Measurements from ENCODE around the gene OR10T2. TPM values are rescaled to one million over a fixed set of nuclear protein-coding genes. Genes with fewer than 3 reads are reported as not detected.
"Not testable (repeated sequence)": the region's sequence is repeated elsewhere in the genome, so short reads cannot be mapped to it uniquely, and the experiment has no call there.

OR10T2 gene
- polyA plus RNA-seq: not detected

GRCh38 chr1:158398818-158399514 lies at the start of gene OR10T2:
TSS of gene OR10T2 (minus strand) at chr1:158399466. CDS start at chr1:158399466, 0 bp downstream.
- no peak within 1 kb of the TSS for H3K4me3 ChIP-seq (ENCODE audit: low read depth in 1 of 2, low read length in 2 of 2)
- WGBS, 2 donors: 64 to 78% methylated on average over 5 of the region's 5 CpGs
- H3K4me1 ChIP-seq (ENCODE audit: control insufficient read depth in 2 of 2, insufficient read depth in 2 of 2, low read length in 1 of 2): no peaks in the 10 kb centered on the region
- no peaks in the 10 kb centered on the region for H3K36me3 ChIP-seq (ENCODE audit: control insufficient read depth in 2 of 2, insufficient read depth in 2 of 2, low read length in 1 of 2)
- no peaks in the 10 kb centered on the region for H3K9me3 ChIP-seq (ENCODE audit: control insufficient read depth in 2 of 2, insufficient read depth in 1 of 2, low read depth in 1 of 2, low read length in 1 of 2)
- no peaks in the 10 kb centered on the region for H3K27me3 ChIP-seq (ENCODE audit: control insufficient read depth in 1 of 2, insufficient read depth in 2 of 2, low read length in 2 of 2)
- no peak within 1 kb of the TSS for H3K27ac ChIP-seq (ENCODE audit: low read depth in 2 of 2, low read length in 1 of 2)

- H3K4me1 ChIP-seq (ENCODE audit: control insufficient read depth in 2 of 2, insufficient read depth in 2 of 2, low read length in 1 of 2): no peaks in the 10 kb centered on the region
- H3K27me3 ChIP-seq (ENCODE audit: control insufficient read depth in 1 of 2, insufficient read depth in 2 of 2, low read length in 2 of 2): no peaks in the 10 kb centered on the region
- H3K4me3 ChIP-seq (ENCODE audit: low read depth in 1 of 2, low read length in 2 of 2): no peak overlapping the region
- no peak overlapping the region for H3K27ac ChIP-seq (ENCODE audit: low read depth in 2 of 2, low read length in 1 of 2)
- H3K9me3 ChIP-seq (ENCODE audit: control insufficient read depth in 2 of 2, insufficient read depth in 1 of 2, low read depth in 1 of 2, low read length in 1 of 2): no peaks in the 10 kb centered on the region
- H3K36me3 ChIP-seq (ENCODE audit: control insufficient read depth in 2 of 2, insufficient read depth in 2 of 2, low read length in 1 of 2): no peaks in the 10 kb centered on the region
- 69 to 80% methylated on average over 4 of the region's 4 CpGs for WGBS, 2 donors
These were observed 46.1 kb upstream of the OR10T2 start for GRCh38 chr1:158445376-158445775.

GRCh38 chr1:158434741-158435140 lies 35.5 kb upstream of the OR10T2 start:
- Histone ChIP-seq H3K36me3 (ENCODE audit: control insufficient read depth in 2 of 2, insufficient read depth in 2 of 2, low read length in 1 of 2) (no peaks in the 10 kb centered on the region), H3K27me3 (ENCODE audit: control insufficient read depth in 1 of 2, insufficient read depth in 2 of 2, low read length in 2 of 2) (no peaks in the 10 kb centered on the region), H3K4me1 (ENCODE audit: control insufficient read depth in 2 of 2, insufficient read depth in 2 of 2, low read length in 1 of 2) (no peaks in the 10 kb centered on the region), H3K27ac (ENCODE audit: low read depth in 2 of 2, low read length in 1 of 2) (no peak overlapping the region), H3K4me3 (ENCODE audit: low read depth in 1 of 2, low read length in 2 of 2) (no peak overlapping the region), H3K9me3 (ENCODE audit: control insufficient read depth in 2 of 2, insufficient read depth in 1 of 2, low read depth in 1 of 2, low read length in 1 of 2) (peaks cover 4 to 5% of the 10 kb centered on the region in 2 donors)
- WGBS, 2 donors: 47 to 49% methylated on average over 3 of the region's 3 CpGs

GRCh38 chr1:158430163-158430562 lies 30.9 kb upstream of the OR10T2 start:
- H3K4me1 ChIP-seq (ENCODE audit: control insufficient read depth in 2 of 2, insufficient read depth in 2 of 2, low read length in 1 of 2); H3K9me3 ChIP-seq (ENCODE audit: control insufficient read depth in 2 of 2, insufficient read depth in 1 of 2, low read depth in 1 of 2, low read length in 1 of 2); H3K27me3 ChIP-seq (ENCODE audit: control insufficient read depth in 1 of 2, insufficient read depth in 2 of 2, low read length in 2 of 2); H3K4me3 ChIP-seq (ENCODE audit: low read depth in 1 of 2, low read length in 2 of 2); H3K36me3 ChIP-seq (ENCODE audit: control insufficient read depth in 2 of 2, insufficient read depth in 2 of 2, low read length in 1 of 2); H3K27ac ChIP-seq (ENCODE audit: low read depth in 2 of 2, low read length in 1 of 2): not testable (repeated sequence)
- WGBS, 2 donors: 39 to 43% methylated on average over 3 of the region's 3 CpGs

- no peak within 1 kb of the TSS for H3K4me3 ChIP-seq (ENCODE audit: low read depth in 1 of 2, low read length in 2 of 2)
- H3K27ac ChIP-seq (ENCODE audit: low read depth in 2 of 2, low read length in 1 of 2): no peak within 1 kb of the TSS
- no peaks in the 10 kb centered on the region for H3K36me3 ChIP-seq (ENCODE audit: control insufficient read depth in 2 of 2, insufficient read depth in 2 of 2, low read length in 1 of 2)
- H3K4me1 ChIP-seq (ENCODE audit: control insufficient read depth in 2 of 2, insufficient read depth in 2 of 2, low read length in 1 of 2): no peaks in the 10 kb centered on the region
- H3K27me3 ChIP-seq (ENCODE audit: control insufficient read depth in 1 of 2, insufficient read depth in 2 of 2, low read length in 2 of 2): no peaks in the 10 kb centered on the region
- WGBS, 2 donors: 87 to 89% methylated on average over 1 of the region's 1 CpG
- no peaks in the 10 kb centered on the region for H3K9me3 ChIP-seq (ENCODE audit: control insufficient read depth in 2 of 2, insufficient read depth in 1 of 2, low read depth in 1 of 2, low read length in 1 of 2)
These were observed 26.9 kb upstream of the OR10T2 start, which contains the start of gene OR10K2 for GRCh38 chr1:158426137-158426536. TSS of gene OR10K2 (minus strand) at chr1:158426237. CDS start at chr1:158420866, 5,371 bp downstream.

- Histone ChIP-seq H3K36me3 (ENCODE audit: control insufficient read depth in 2 of 2, insufficient read depth in 2 of 2, low read length in 1 of 2) (no peaks in the 10 kb centered on the region), H3K27me3 (ENCODE audit: control insufficient read depth in 1 of 2, insufficient read depth in 2 of 2, low read length in 2 of 2) (peaks cover 0 to 2% of the 10 kb centered on the region in 2 donors), H3K4me3 (ENCODE audit: low read depth in 1 of 2, low read length in 2 of 2) (no peak overlapping the region), H3K4me1 (ENCODE audit: control insufficient read depth in 2 of 2, insufficient read depth in 2 of 2, low read length in 1 of 2) (no peaks in the 10 kb centered on the region), H3K27ac (ENCODE audit: low read depth in 2 of 2, low read length in 1 of 2) (no peak overlapping the region), H3K9me3 (ENCODE audit: control insufficient read depth in 2 of 2, insufficient read depth in 1 of 2, low read depth in 1 of 2, low read length in 1 of 2) (no peaks in the 10 kb centered on the region)
These were observed 25.8 kb upstream of the OR10T2 start for GRCh38 chr1:158425027-158425426.

GRCh38 chr1:158422212-158422611 lies 22.9 kb upstream of the OR10T2 start:
- H3K4me1 ChIP-seq (ENCODE audit: control insufficient read depth in 2 of 2, insufficient read depth in 2 of 2, low read length in 1 of 2): no peaks in the 10 kb centered on the region
- no peak overlapping the region for H3K4me3 ChIP-seq (ENCODE audit: low read depth in 1 of 2, low read length in 2 of 2)
- H3K27ac ChIP-seq (ENCODE audit: low read depth in 2 of 2, low read length in 1 of 2): no peak overlapping the region
- H3K9me3 ChIP-seq (ENCODE audit: control insufficient read depth in 2 of 2, insufficient read depth in 1 of 2, low read depth in 1 of 2, low read length in 1 of 2): no peaks in the 10 kb centered on the region
- peaks cover 0 to 2% of the 10 kb centered on the region in 2 donors for H3K27me3 ChIP-seq (ENCODE audit: control insufficient read depth in 1 of 2, insufficient read depth in 2 of 2, low read length in 2 of 2)
- no peaks in the 10 kb centered on the region for H3K36me3 ChIP-seq (ENCODE audit: control insufficient read depth in 2 of 2, insufficient read depth in 2 of 2, low read length in 1 of 2)

GRCh38 chr1:158417586-158417985 lies 18.3 kb upstream of the OR10T2 start:
- Histone ChIP-seq H3K4me1 (ENCODE audit: control insufficient read depth in 2 of 2, insufficient read depth in 2 of 2, low read length in 1 of 2) (no peaks in the 10 kb centered on the region), H3K4me3 (ENCODE audit: low read depth in 1 of 2, low read length in 2 of 2) (no peak overlapping the region), H3K9me3 (ENCODE audit: control insufficient read depth in 2 of 2, insufficient read depth in 1 of 2, low read depth in 1 of 2, low read length in 1 of 2) (no peaks in the 10 kb centered on the region), H3K27me3 (ENCODE audit: control insufficient read depth in 1 of 2, insufficient read depth in 2 of 2, low read length in 2 of 2) (peaks cover 0 to 2% of the 10 kb centered on the region in 2 donors), H3K36me3 (ENCODE audit: control insufficient read depth in 2 of 2, insufficient read depth in 2 of 2, low read length in 1 of 2) (no peaks in the 10 kb centered on the region), H3K27ac (ENCODE audit: low read depth in 2 of 2, low read length in 1 of 2) (no peak overlapping the region)

- H3K27ac ChIP-seq (ENCODE audit: low read depth in 2 of 2, low read length in 1 of 2): no peak overlapping the region
- 80 to 84% methylated on average over 4 of the region's 4 CpGs for WGBS, 2 donors
- no peaks in the 10 kb centered on the region for H3K27me3 ChIP-seq (ENCODE audit: control insufficient read depth in 1 of 2, insufficient read depth in 2 of 2, low read length in 2 of 2)
- no peaks in the 10 kb centered on the region for H3K36me3 ChIP-seq (ENCODE audit: control insufficient read depth in 2 of 2, insufficient read depth in 2 of 2, low read length in 1 of 2)
- no peak overlapping the region for H3K4me3 ChIP-seq (ENCODE audit: low read depth in 1 of 2, low read length in 2 of 2)
- H3K4me1 ChIP-seq (ENCODE audit: control insufficient read depth in 2 of 2, insufficient read depth in 2 of 2, low read length in 1 of 2): no peaks in the 10 kb centered on the region
- no peaks in the 10 kb centered on the region for H3K9me3 ChIP-seq (ENCODE audit: control insufficient read depth in 2 of 2, insufficient read depth in 1 of 2, low read depth in 1 of 2, low read length in 1 of 2)
These were observed 15.5 kb upstream of the OR10T2 start for GRCh38 chr1:158414651-158415345.

- Histone ChIP-seq H3K9me3 (ENCODE audit: control insufficient read depth in 2 of 2, insufficient read depth in 1 of 2, low read depth in 1 of 2, low read length in 1 of 2) (no peaks in the 10 kb centered on the region), H3K27ac (ENCODE audit: low read depth in 2 of 2, low read length in 1 of 2) (no peak overlapping the region), H3K36me3 (ENCODE audit: control insufficient read depth in 2 of 2, insufficient read depth in 2 of 2, low read length in 1 of 2) (no peaks in the 10 kb centered on the region), H3K4me3 (ENCODE audit: low read depth in 1 of 2, low read length in 2 of 2) (no peak overlapping the region), H3K4me1 (ENCODE audit: control insufficient read depth in 2 of 2, insufficient read depth in 2 of 2, low read length in 1 of 2) (no peaks in the 10 kb centered on the region), H3K27me3 (ENCODE audit: control insufficient read depth in 1 of 2, insufficient read depth in 2 of 2, low read length in 2 of 2) (no peaks in the 10 kb centered on the region)
- WGBS, 2 donors: 76 to 86% methylated on average over 5 of the region's 5 CpGs
These were observed 7.8 kb upstream of the OR10T2 start for GRCh38 chr1:158407092-158407491.
